Measurements from ENCODE around the gene DKKL1.

DNA sequence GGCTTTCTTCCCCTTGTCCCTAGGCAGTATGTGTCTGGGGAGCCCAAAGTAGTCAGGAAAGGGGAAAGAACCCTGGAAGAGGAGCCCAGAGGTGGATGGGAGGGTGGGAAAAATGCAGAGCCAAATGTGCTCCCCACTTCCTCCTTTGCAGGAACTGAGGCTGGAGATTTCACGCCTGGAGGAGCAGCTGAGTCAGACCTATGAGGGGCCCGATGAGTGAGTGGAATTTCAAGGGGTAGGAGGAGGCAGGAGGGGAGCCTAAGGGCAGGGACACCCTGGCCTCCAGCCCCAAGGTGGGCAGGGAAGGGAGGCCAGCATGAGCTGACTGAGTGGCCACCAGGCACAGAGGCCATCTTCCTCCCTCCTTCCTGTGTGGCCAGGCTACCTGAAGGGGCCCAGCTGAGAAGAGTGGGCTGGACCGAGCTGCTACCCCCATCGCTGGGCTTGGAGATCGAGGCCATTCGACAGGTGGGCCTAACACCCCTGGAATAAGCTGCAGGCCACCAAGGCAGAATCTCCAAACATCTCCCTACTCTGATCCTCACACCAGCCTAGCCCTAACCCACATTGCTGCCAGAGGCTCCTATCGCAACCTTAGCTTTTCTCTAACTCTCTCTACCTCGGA lies 45.3 kb downstream of the DKKL1 start:
- TF ChIP-seq CTCF (conservative IDR thresholded peaks at IDR 0.05) (no peak), ZFX (IDR thresholded peaks at IDR 0.05) (no peak)
